GM23338 (cell line): ENCODE data around the gene LMAN1L. TPM values are rescaled to one million over a fixed set of nuclear protein-coding genes. Genes with fewer than 3 reads are reported as not detected.

Source experiments
- ATAC-seq: fragments of 200-7000 bp; cut with Tn5 transposase; 3 replicates; pipeline ENCODE4 v1.9.1; 2020
- DNase-seq: peaks from one replicate; pipeline ENCODE4 v3.0.0-alpha.2; 2015; ENCODE audit warnings: low spot score
- H2AFZ ChIP-seq: fragments of 200-600 bp; sonication (generic); 2 replicates; pipeline ENCODE4 v1.8.0; 2016; ENCODE audit warnings: antibody characterized with exemption, mild to moderate bottlenecking, moderate library complexity
- H3F3A ChIP-seq: fragments of 200-600 bp; sonication (generic); replicated peaks from 2 replicates; pipeline ENCODE4 v1.8.0; 2017; ENCODE audit warnings: antibody characterized with exemption, mixed run types, low read depth
- H3K27ac ChIP-seq: fragments of 200-600 bp; sonication (generic); 2 replicates; pipeline ENCODE4 v1.6.1; 2016; ENCODE audit warnings: low read depth
- H3K27me3 ChIP-seq: fragments of 200-600 bp; sonication (generic); 2 replicates; pipeline ENCODE4 v1.8.0; 2016; ENCODE audit warnings: mild to moderate bottlenecking, mixed run types, moderate library complexity; ENCODE audit not compliant: insufficient read depth
- H3K36me3 ChIP-seq: fragments of 200-600 bp; sonication (generic); 2 replicates; pipeline ENCODE4 v1.8.0; 2016; ENCODE audit warnings: mild to moderate bottlenecking; ENCODE audit not compliant: insufficient read depth
- H3K4me1 ChIP-seq: fragments of 200-600 bp; sonication (generic); 2 replicates; pipeline ENCODE4 v1.8.0; 2016; ENCODE audit warnings: mild to moderate bottlenecking, moderate library complexity; ENCODE audit not compliant: insufficient read depth
- H3K4me2 ChIP-seq: fragments of 200-600 bp; sonication (generic); 2 replicates; pipeline ENCODE4 v1.7.1; 2017; ENCODE audit warnings: mixed run types
- H3K4me3 ChIP-seq: fragments of 200-600 bp; sonication (generic); 2 replicates; pipeline ENCODE4 v1.6.1; 2016; ENCODE audit warnings: mixed run types
- H3K79me2 ChIP-seq: fragments of 200-600 bp; sonication (generic); replicated peaks from 2 replicates; pipeline ENCODE4 v1.8.0; 2017; ENCODE audit warnings: mild to moderate bottlenecking; ENCODE audit not compliant: insufficient read depth
- H3K9me2 ChIP-seq: fragments of 200-600 bp; sonication (generic); 2 replicates; pipeline ENCODE4 v1.8.0; 2017; ENCODE audit not compliant: insufficient read depth
- H4K20me1 ChIP-seq: fragments of 200-600 bp; sonication (generic); replicated peaks from 2 replicates; pipeline ENCODE4 v1.8.0; 2017; ENCODE audit warnings: mild to moderate bottlenecking; ENCODE audit not compliant: insufficient read depth
- H3K27ac Mint-ChIP-seq: 2 replicates; pipeline ENCODE4 v1.8.0; 2020; ENCODE audit warnings: inconsistent platforms, mild to moderate bottlenecking, moderate library complexity, mixed read lengths
- H3K27me3 Mint-ChIP-seq: 3 replicates; pipeline ENCODE4 v1.8.0; 2022; ENCODE audit warnings: low read depth, mild to moderate bottlenecking, moderate library complexity, mixed read lengths, inconsistent platforms; ENCODE audit not compliant: insufficient read depth, poor library complexity
- H3K36me3 Mint-ChIP-seq: 3 replicates; pipeline ENCODE4 v1.8.0; 2021; ENCODE audit warnings: low read depth, mild to moderate bottlenecking, inconsistent platforms, moderate library complexity, mixed read lengths
- H3K4me1 Mint-ChIP-seq: 3 replicates; pipeline ENCODE4 v1.8.0; 2020; ENCODE audit warnings: mild to moderate bottlenecking, inconsistent platforms, mixed read lengths
- H3K4me3 Mint-ChIP-seq: 3 replicates; pipeline ENCODE4 v1.8.0; 2021; ENCODE audit warnings: moderate library complexity, mild to moderate bottlenecking, inconsistent platforms, mixed read lengths
- H3K9me3 Mint-ChIP-seq: 3 replicates; pipeline ENCODE4 v1.8.0; 2020; ENCODE audit warnings: moderate library complexity, mild to moderate bottlenecking, inconsistent platforms, mixed read lengths
- CREB1 ChIP-seq: fragments of 250-450 bp; sonication (Bioruptor Pico); IDR thresholded peaks from 2 replicates; pipeline ENCODE4 v1.5.0; 2020; ENCODE audit warnings: low read depth, mild to moderate bottlenecking, moderate library complexity
- CTCF ChIP-seq, 2 experiments: fragments of 200-600 bp in 1 of 2; sonication (generic) in 1 of 2; conservative IDR thresholded peaks; 2 replicates each; pipeline versions ENCODE4 v1.5.1 to v1.6.1; 2016 to 2017; ENCODE audit warnings: antibody characterized with exemption in 2 of 2, low read depth in 2 of 2, mild to moderate bottlenecking in 2 of 2, moderate library complexity in 1 of 2
- ETS1 ChIP-seq: IDR thresholded peaks from 2 replicates; pipeline ENCODE4 v1.6.1; 2016; ENCODE audit warnings: antibody characterized with exemption
- EZH2 ChIP-seq: fragments of 200-600 bp; sonication (generic); IDR thresholded peaks from one replicate; pipeline ENCODE4 v1.8.0; 2017; ENCODE audit warnings: antibody characterized with exemption, mild to moderate bottlenecking, low read depth; ENCODE audit not compliant: unreplicated experiment
- EZH2phosphoT487 ChIP-seq: fragments of 200-600 bp; sonication (generic); IDR thresholded peaks from one replicate; pipeline ENCODE4 v1.8.1; 2018; ENCODE audit warnings: antibody characterized with exemption; ENCODE audit not compliant: unreplicated experiment
- JUNB ChIP-seq: IDR thresholded peaks from one replicate; pipeline ENCODE4 v1.6.1; 2016; ENCODE audit warnings: antibody characterized with exemption; ENCODE audit not compliant: unreplicated experiment
- NANOG ChIP-seq: IDR thresholded peaks from 2 replicates; pipeline ENCODE4 v1.6.1; 2016; ENCODE audit warnings: antibody characterized with exemption, borderline replicate concordance
- POLR2AphosphoS5 ChIP-seq: IDR thresholded peaks from 2 replicates; pipeline ENCODE4 v1.6.1; 2016; ENCODE audit warnings: antibody characterized with exemption, low read depth
- REST ChIP-seq: IDR thresholded peaks from one replicate; pipeline ENCODE4 v1.6.1; 2018; ENCODE audit warnings: antibody characterized with exemption; ENCODE audit not compliant: unreplicated experiment
- STAT1 ChIP-seq: IDR thresholded peaks from one replicate; pipeline ENCODE4 v1.6.1; 2016; ENCODE audit warnings: antibody characterized with exemption; ENCODE audit not compliant: unreplicated experiment
- ZNF114 ChIP-seq: fragments of 250-450 bp; sonication (Bioruptor Pico); IDR thresholded peaks from 2 replicates; pipeline ENCODE4 v1.5.0; 2020; ENCODE audit warnings: mild to moderate bottlenecking, moderate library complexity
- ZNF331 ChIP-seq: fragments of 250-450 bp; sonication (Bioruptor Pico); IDR thresholded peaks from 2 replicates; pipeline ENCODE4 v1.5.0; 2020; ENCODE audit warnings: low read depth, mild to moderate bottlenecking, moderate library complexity
- ZNF462 ChIP-seq: fragments of 250-450 bp; sonication (Bioruptor Pico); IDR thresholded peaks from 2 replicates; pipeline ENCODE4 v1.5.0; 2020; ENCODE audit warnings: mild to moderate bottlenecking, moderate library complexity
- polyA plus RNA-seq: library from polyadenylated mRNA; unstranded; fragments of >200 nt; fragmentation: Nextera tagmentation; extraction: Ambion mirVana; gene quantifications from 2 replicates; pipeline ENCODE4 v1.2.1, GENCODE V29; 2016
- total RNA-seq: library from RNA; depleted of rRNA; stranded (reverse); fragments of >200 nt; shearing (Covaris generic); gene quantifications from 2 replicates; pipeline ENCODE4 v1.2.3, GENCODE V29; 2014

The LMAN1L gene
- total and polyA plus RNA-seq, 2 experiments from 2014 or later: not detected

- no peak for TF ChIP-seq CREB1 (CRISPR knock-in tag)
- TF ChIP-seq EZH2: no peak
- no peak for TF ChIP-seq ETS1
- TF ChIP-seq ZNF462: no peak
- TF ChIP-seq JUNB: no peak
- no peak for TF ChIP-seq ZNF114
- no peak for TF ChIP-seq CTCF (conservative IDR thresholded peaks at IDR 0.05; ENCODE audit: low read depth in 2 of 2)
- TF ChIP-seq REST: no peak
- no peak for TF ChIP-seq EZH2phosphoT487
- no peak for TF ChIP-seq STAT1
- TF ChIP-seq POLR2AphosphoS5: no peak
- TF ChIP-seq ZNF331 (CRISPR knock-in tag): no peak
- TF ChIP-seq NANOG: no peak
- no peak for ATAC-seq
- no peak overlapping the region for H3K27ac Mint-ChIP-seq
Measured at GRCh38 chr15:74864296-74864695, 51.7 kb downstream of the LMAN1L start.

More at GRCh38 chr15:74864296-74864695, 51.7 kb downstream of the LMAN1L start:
- Mint-ChIP-seq H3K36me3 (peaks cover 16% of the 10 kb centered on the region; the same call in 2 of the 3 replicates), H3K9me3 (no peaks in the 10 kb centered on the region), H3K4me1 (peaks cover 7% of the 10 kb centered on the region), H3K27me3 (peaks cover 2% of the 10 kb centered on the region), H3K4me3 (no peak overlapping the region)
- H3K4me1 ChIP-seq: no peaks in the 10 kb centered on the region
- H3K4me3 ChIP-seq: no peak overlapping the region
- H3K27me3 ChIP-seq: no peaks in the 10 kb centered on the region
- H3K79me2 ChIP-seq: peaks cover 40% of the 10 kb centered on the region
- no peak overlapping the region for H2AFZ ChIP-seq
- no peak overlapping the region for H3K27ac ChIP-seq
- H3K4me2 ChIP-seq: no peak overlapping the region
- no peak for DNase-seq
- no peaks in the 10 kb centered on the region for H3K36me3 ChIP-seq
- H3F3A ChIP-seq: no peaks in the 10 kb centered on the region
- H3K9me2 ChIP-seq: no peaks in the 10 kb centered on the region
- peaks cover 21% of the 10 kb centered on the region for H4K20me1 ChIP-seq
